ENCODE measurements around the gene NAPSA.

- TF ChIP-seq CTCF (IDR thresholded peaks at IDR 0.05) (no peak), POLR2A (IDR thresholded peaks at IDR 0.05) (no peak)
These were observed 24.3 kb downstream of the NAPSA start for GRCh38 chr19:50341091-50341564.

Data from Peyer's patch (tissue), 4 donors.